H9 (cell line): ENCODE results near the gene ANAPC16. TPM values are rescaled to one million over a fixed set of nuclear protein-coding genes. Genes with fewer than 3 reads are reported as not detected.
"Not testable (repeated sequence)": the region's sequence is repeated elsewhere in the genome, so short reads cannot be mapped to it uniquely, and the experiment has no call there.

ENCODE experiments used
- DNase-seq: peaks from one replicate; pipeline ENCODE4 v3.0.0-alpha.2; 2017
- H2AFZ ChIP-seq: one replicate; pipeline ENCODE4 v1.6.1; 2013; ENCODE audit warnings: mild to moderate bottlenecking, low read length, control low read depth, moderate library complexity
- H2AK5ac ChIP-seq: 2 replicates; pipeline ENCODE4 v1.6.1; 2013; ENCODE audit warnings: low read length, control low read depth, mixed read lengths; ENCODE audit not compliant: insufficient read length
- H2BK120ac ChIP-seq: one replicate; pipeline ENCODE4 v1.6.1; 2013; ENCODE audit warnings: low read depth, mild to moderate bottlenecking, low read length, control low read depth, inconsistent platforms; ENCODE audit not compliant: poor library complexity, severe bottlenecking
- H2BK12ac ChIP-seq: 2 replicates; pipeline ENCODE4 v1.6.1; 2013; ENCODE audit warnings: low read length, control low read depth, mixed read lengths, low read depth; ENCODE audit not compliant: insufficient read length
- H2BK15ac ChIP-seq: 2 replicates; pipeline ENCODE4 v1.6.1; 2013; ENCODE audit warnings: low read depth, low read length, control low read depth
- H2BK20ac ChIP-seq: one replicate; pipeline ENCODE4 v1.6.1; 2013; ENCODE audit warnings: low read depth, mild to moderate bottlenecking, low read length, control low read depth, inconsistent platforms; ENCODE audit not compliant: poor library complexity, severe bottlenecking
- H2BK5ac ChIP-seq: 2 replicates; pipeline ENCODE4 v1.6.1; 2013; ENCODE audit warnings: low read length, control low read depth, mixed read lengths; ENCODE audit not compliant: insufficient read length
- H3K14ac ChIP-seq: 2 replicates; pipeline ENCODE4 v1.6.1; 2013; ENCODE audit warnings: low read length, control low read depth; ENCODE audit not compliant: insufficient read depth
- H3K18ac ChIP-seq: 2 replicates; pipeline ENCODE4 v1.6.1; 2013; ENCODE audit warnings: low read depth, mild to moderate bottlenecking, mixed read lengths, low read length, control low read depth; ENCODE audit not compliant: insufficient read length
- H3K23ac ChIP-seq: 2 replicates; pipeline ENCODE4 v1.6.1; 2013; ENCODE audit warnings: low read length, control low read depth, mixed read lengths, low read depth; ENCODE audit not compliant: insufficient read length
- H3K23me2 ChIP-seq: 2 replicates; pipeline ENCODE4 v1.6.1; 2013; ENCODE audit warnings: low read depth, mild to moderate bottlenecking, mixed read lengths, low read length, control low read depth; ENCODE audit not compliant: insufficient read length, poor library complexity, severe bottlenecking
- H3K27ac ChIP-seq: 2 replicates; pipeline ENCODE4 v1.5.1; 2013; ENCODE audit warnings: low read length, control low read depth, mixed read lengths, low read depth; ENCODE audit not compliant: insufficient read length
- H3K27me3 ChIP-seq: 2 replicates; pipeline ENCODE4 v1.6.1; 2013; ENCODE audit warnings: low read length, control low read depth, inconsistent platforms; ENCODE audit not compliant: insufficient read depth
- H3K4ac ChIP-seq: 2 replicates; pipeline ENCODE4 v1.6.1; 2013; ENCODE audit warnings: low read depth, mild to moderate bottlenecking, control low read depth, inconsistent platforms, low read length, moderate library complexity
- H3K4me1 ChIP-seq: 2 replicates; pipeline ENCODE4 v1.6.1; 2013; ENCODE audit warnings: low read length, control low read depth, inconsistent platforms; ENCODE audit not compliant: insufficient read depth
- H3K4me2 ChIP-seq: 2 replicates; pipeline ENCODE4 v1.6.1; 2013; ENCODE audit warnings: low read length, control low read depth, mixed read lengths; ENCODE audit not compliant: insufficient read length, insufficient read depth
- H3K56ac ChIP-seq: 2 replicates; pipeline ENCODE4 v1.6.1; 2013; ENCODE audit warnings: low read depth, mild to moderate bottlenecking, mixed read lengths, low read length, control low read depth; ENCODE audit not compliant: insufficient read length
- H3K79me1 ChIP-seq: 2 replicates; pipeline ENCODE4 v1.6.1; 2013; ENCODE audit warnings: low read depth, mild to moderate bottlenecking, moderate library complexity, low read length, control low read depth, inconsistent platforms; ENCODE audit not compliant: insufficient read depth, poor library complexity, severe bottlenecking
- H3K79me2 ChIP-seq: 2 replicates; pipeline ENCODE4 v1.6.1; 2013; ENCODE audit warnings: low read length, control low read depth, inconsistent platforms; ENCODE audit not compliant: insufficient read depth
- H3K9ac ChIP-seq: 2 replicates; pipeline ENCODE4 v1.6.1; 2013; ENCODE audit warnings: low read length, control low read depth, mixed read lengths; ENCODE audit not compliant: insufficient read length; ENCODE audit errors: extremely low read depth
- H3K9me3 ChIP-seq: one replicate; pipeline ENCODE4 v1.6.1; 2013; ENCODE audit warnings: low read depth, low read length, inconsistent platforms; ENCODE audit not compliant: control insufficient read depth
- H3T11ph ChIP-seq: one replicate; pipeline ENCODE4 v1.6.1; 2013; ENCODE audit warnings: mild to moderate bottlenecking, low read length, control low read depth, inconsistent platforms
- H4K20me1 ChIP-seq: one replicate; pipeline ENCODE4 v1.6.1; 2013; ENCODE audit not compliant: control insufficient read depth, insufficient read length, insufficient read depth
- H4K5ac ChIP-seq: 2 replicates; pipeline ENCODE4 v1.6.1; 2013; ENCODE audit warnings: low read depth, mild to moderate bottlenecking, mixed read lengths, low read length, control low read depth; ENCODE audit not compliant: insufficient read length
- H4K8ac ChIP-seq: replicated peaks from 2 replicates; pipeline ENCODE4 v1.6.1; 2013; ENCODE audit warnings: low read length, control low read depth, mixed read lengths, low read depth; ENCODE audit not compliant: insufficient read length
- H4K91ac ChIP-seq: 2 replicates; pipeline ENCODE4 v1.6.1; 2013; ENCODE audit warnings: low read depth, mild to moderate bottlenecking, moderate library complexity, mixed read lengths, low read length, control low read depth; ENCODE audit not compliant: insufficient read length
- H3K27ac Mint-ChIP-seq, 3 experiments: 2 replicates in 2 of 3; 3 replicates in 1 of 3; pipeline ENCODE4 v1.8.0; 2020 to 2021; ENCODE audit warnings: mixed read lengths in 3 of 3, mild to moderate bottlenecking in 1 of 3, moderate library complexity in 1 of 3
- H3K27me3 Mint-ChIP-seq: 2 replicates; pipeline ENCODE4 v1.8.0; 2021; ENCODE audit warnings: low read depth, mild to moderate bottlenecking, moderate library complexity, mixed read lengths
- H3K36me3 Mint-ChIP-seq, 3 experiments: 2 replicates in 2 of 3; 3 replicates in 1 of 3; pipeline ENCODE4 v1.8.0; 2020 to 2021; ENCODE audit warnings: low read depth in 3 of 3, mixed read lengths in 3 of 3; ENCODE audit not compliant: insufficient read depth in 1 of 3
- H3K4me1 Mint-ChIP-seq, 2 experiments: 2 replicates each; pipeline ENCODE4 v1.8.0; 2020; ENCODE audit warnings: mixed read lengths in 2 of 2
- H3K4me3 Mint-ChIP-seq, 2 experiments: 2 replicates in 1 of 2; 3 replicates in 1 of 2; pipeline ENCODE4 v1.8.0; 2020 to 2021; ENCODE audit warnings: mild to moderate bottlenecking in 2 of 2, mixed read lengths in 2 of 2, moderate library complexity in 1 of 2
- H3K9me3 Mint-ChIP-seq, 2 experiments: 2 replicates in 1 of 2; 3 replicates in 1 of 2; pipeline ENCODE4 v1.8.0; 2020; ENCODE audit warnings: mild to moderate bottlenecking in 2 of 2, mixed read lengths in 2 of 2, moderate library complexity in 1 of 2
- WGBS: extraction: QIAGEN DNeasy Blood & Tissue Kit; methylation state at CpG from one replicate; pipeline ENCODE4 v1.1.7; 2013; ENCODE audit warnings: missing lambda C conversion rate, low lambda C conversion rate, mixed read lengths; ENCODE audit not compliant: insufficient read length; ENCODE audit errors: extremely low coverage; 5-methylcytosine and 5-hydroxymethylcytosine counted together
- total RNA-seq: library from RNA; stranded (reverse); gene quantifications from 2 replicates; pipeline ENCODE4 v1.2.1, GENCODE V29; 2021

Gene ANAPC16
- total RNA-seq, 1 experiment from 2014 or later = 66.6 TPM

DNA sequence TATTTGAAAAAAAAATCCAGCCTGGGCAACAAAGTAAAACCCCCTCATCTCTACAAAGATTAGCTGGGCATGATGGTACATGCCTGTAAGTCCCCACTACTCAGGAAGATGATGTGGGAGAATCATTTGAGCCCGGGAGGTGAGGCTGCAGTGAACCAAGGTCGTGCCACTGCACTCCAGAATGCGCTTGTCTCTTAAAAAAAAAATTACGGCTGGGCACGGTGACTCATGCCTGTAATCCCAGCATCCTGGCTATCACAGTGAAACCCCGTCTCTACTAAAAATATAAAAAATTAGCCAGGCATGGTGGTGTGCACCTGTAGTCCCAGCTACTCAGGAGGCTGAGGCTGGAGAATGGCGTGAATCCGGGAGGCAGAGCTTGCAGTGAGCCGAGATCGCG, 4.4 kb upstream of the ANAPC16 start:
- not testable (repeated sequence) for H3K23ac ChIP-seq, H4K5ac ChIP-seq, H2BK20ac ChIP-seq, H3K27me3 Mint-ChIP-seq, H3K4me1 ChIP-seq, H3K9me3 Mint-ChIP-seq, H3K4ac ChIP-seq, H2BK15ac ChIP-seq, H3K4me1 Mint-ChIP-seq, H2BK5ac ChIP-seq, H2AK5ac ChIP-seq, H3K18ac ChIP-seq, H3K9ac ChIP-seq, H3K79me1 ChIP-seq, H3K23me2 ChIP-seq, H2BK12ac ChIP-seq, H4K91ac ChIP-seq, H2AFZ ChIP-seq, H2BK120ac ChIP-seq, H3K4me3 Mint-ChIP-seq, H3K4me2 ChIP-seq, H3K27ac ChIP-seq, H3T11ph ChIP-seq, H3K79me2 ChIP-seq, H3K9me3 ChIP-seq, H3K27ac Mint-ChIP-seq, DNase-seq, H3K14ac ChIP-seq, H3K56ac ChIP-seq, H3K27me3 ChIP-seq, H4K20me1 ChIP-seq, H4K8ac ChIP-seq
- H3K36me3 Mint-ChIP-seq = peaks cover 4 to 34% (median 18%) of the 10 kb centered on the region in 3 experiments; a peak in 6 of 7 replicates
- WGBS = no CpG with 5 or more reads among the region's 11 CpGs

DNA sequence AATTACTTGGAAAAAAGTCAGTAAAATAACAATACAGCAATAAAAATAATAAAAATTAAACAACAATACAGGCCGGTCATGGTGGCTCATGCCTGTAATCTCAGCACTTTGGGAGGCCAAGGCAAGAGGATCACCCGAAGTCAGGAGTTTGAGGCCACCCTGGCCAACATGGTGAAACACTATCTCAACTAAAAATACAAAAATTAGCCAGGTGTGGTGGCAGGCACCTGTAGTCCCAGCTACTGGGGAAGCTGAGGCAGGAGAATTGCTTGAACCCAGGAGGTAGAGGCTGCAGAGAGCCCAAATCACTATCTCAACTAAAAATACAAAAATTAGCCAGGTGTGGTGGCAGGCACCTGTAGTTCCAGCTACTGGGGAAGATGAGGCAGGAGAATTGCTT, 4.0 kb upstream of the ANAPC16 start:
- H3K56ac ChIP-seq, H3K4me2 ChIP-seq, H2BK15ac ChIP-seq, H3K14ac ChIP-seq, H4K5ac ChIP-seq, H3K4me3 Mint-ChIP-seq, H3K79me2 ChIP-seq, H4K8ac ChIP-seq, H3T11ph ChIP-seq, H2AK5ac ChIP-seq, H2BK120ac ChIP-seq, H2BK20ac ChIP-seq, H2AFZ ChIP-seq, H2BK5ac ChIP-seq, H4K20me1 ChIP-seq, H3K18ac ChIP-seq, H3K4me1 ChIP-seq, H3K27me3 Mint-ChIP-seq, H3K23ac ChIP-seq, H3K9me3 ChIP-seq, H3K23me2 ChIP-seq, H3K9me3 Mint-ChIP-seq, H3K79me1 ChIP-seq, H3K9ac ChIP-seq, H2BK12ac ChIP-seq, H3K4ac ChIP-seq, H3K27ac ChIP-seq, H3K27ac Mint-ChIP-seq, H3K27me3 ChIP-seq, DNase-seq, H4K91ac ChIP-seq: not testable (repeated sequence)
- Mint-ChIP-seq H3K4me1 (peaks cover 12% of the 10 kb centered on the region in 2 experiments), H3K36me3 (peaks cover 4 to 34% (median 19%) of the 10 kb centered on the region in 3 experiments; a peak in 6 of 7 replicates)
- no CpG with 5 or more reads among the region's 2 CpGs for WGBS
